Epithelial cell of prostate (primary cell): ENCODE data around the gene MDGA2.
"Not testable (repeated sequence)": the region's sequence is repeated elsewhere in the genome, so short reads cannot be mapped to it uniquely, and the experiment has no call there.

Experiments used
- DNase-seq: peaks from one replicate; pipeline ENCODE4 v3.0.0-alpha.2; 2011; ENCODE audit warnings: low read depth, low spot score
- H3K27ac ChIP-seq: fragments of 450-650 bp; 2 replicates; pipeline ENCODE4 v1.5.1; 2017; ENCODE audit warnings: mild to moderate bottlenecking

Gene MDGA2

DNA sequence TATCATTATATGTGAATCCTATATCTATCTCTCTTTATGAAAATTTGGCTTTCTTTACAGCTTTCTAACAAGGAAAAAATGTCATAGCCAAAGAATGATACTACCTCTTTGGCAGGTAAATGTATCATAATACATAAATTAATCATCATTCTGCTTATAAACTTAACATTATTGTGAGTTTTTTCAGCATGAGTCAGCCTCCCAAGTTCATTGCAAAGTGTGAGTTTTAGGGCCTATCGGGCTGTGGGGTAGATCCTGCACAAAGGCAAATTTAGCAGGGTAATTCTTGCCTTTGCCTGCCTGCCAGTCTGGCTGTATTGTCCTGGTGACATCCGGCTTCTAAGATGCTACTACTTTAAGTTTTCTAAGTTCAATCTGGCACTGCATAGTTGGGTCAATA is 412.6 kb downstream of the MDGA2 start:
- DNase-seq = no peak
- H3K27ac ChIP-seq = no peak overlapping the region

DNA sequence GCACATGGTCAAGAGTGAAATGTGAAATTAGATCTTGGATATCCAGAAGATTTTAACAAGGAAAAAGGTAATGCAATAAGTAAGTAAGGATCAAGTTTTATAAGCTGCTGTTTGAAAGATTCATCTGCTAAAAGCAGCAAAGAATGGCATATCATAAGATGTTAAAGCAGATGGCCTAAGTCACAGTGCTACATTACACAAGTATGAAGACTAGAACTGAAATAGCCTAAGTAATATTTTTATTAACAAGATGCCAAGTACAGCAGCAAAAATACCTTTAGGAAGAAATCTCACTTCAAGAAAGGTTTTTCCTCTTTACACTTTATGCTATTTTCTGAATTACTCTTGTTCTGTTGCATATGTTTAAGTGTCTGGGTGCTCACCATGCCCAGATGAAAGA is 414.1 kb downstream of the MDGA2 start:
- no peak for DNase-seq
- no peak overlapping the region for H3K27ac ChIP-seq

DNA sequence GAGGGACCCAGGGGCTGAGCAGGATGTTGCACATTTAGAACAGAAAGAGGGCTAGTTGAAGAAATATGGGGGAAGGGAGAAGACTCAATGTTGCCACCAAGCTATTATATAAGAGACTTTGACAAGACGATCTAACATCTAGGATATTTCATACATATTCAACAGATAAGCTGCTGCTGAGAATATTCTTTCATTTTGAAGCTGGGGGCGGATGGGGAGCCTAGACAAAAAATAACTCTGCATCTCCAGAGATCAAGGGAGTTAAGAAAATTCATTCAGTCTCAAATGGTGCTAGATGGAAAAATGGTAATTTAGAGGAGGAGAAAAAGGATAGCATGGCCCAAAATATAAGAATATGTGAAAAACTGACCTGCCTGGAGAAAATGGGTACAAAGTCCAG is 415.6 kb downstream of the MDGA2 start:
- no peak overlapping the region for H3K27ac ChIP-seq
- DNase-seq = no peak

DNA sequence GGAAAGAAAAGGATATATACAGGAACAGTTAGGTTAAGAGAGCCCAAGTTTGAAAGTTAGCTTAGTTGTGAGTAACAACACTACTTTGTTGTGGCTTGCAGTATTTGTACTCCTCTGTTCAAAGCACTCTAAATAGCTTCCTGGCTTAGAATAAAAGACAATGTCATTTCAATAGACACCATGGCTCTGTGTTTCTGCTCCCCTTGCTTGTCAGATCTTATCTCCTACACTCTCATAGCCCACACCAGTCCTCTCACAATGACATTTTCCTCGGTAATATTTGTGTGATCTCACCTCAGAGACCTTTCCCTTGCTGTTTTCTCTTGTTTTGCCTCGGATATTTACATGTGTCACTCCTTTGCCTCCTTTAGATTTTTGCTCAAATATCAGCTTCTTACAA is 418.4 kb downstream of the MDGA2 start:
- no peak for DNase-seq
- no peak overlapping the region for H3K27ac ChIP-seq

DNA sequence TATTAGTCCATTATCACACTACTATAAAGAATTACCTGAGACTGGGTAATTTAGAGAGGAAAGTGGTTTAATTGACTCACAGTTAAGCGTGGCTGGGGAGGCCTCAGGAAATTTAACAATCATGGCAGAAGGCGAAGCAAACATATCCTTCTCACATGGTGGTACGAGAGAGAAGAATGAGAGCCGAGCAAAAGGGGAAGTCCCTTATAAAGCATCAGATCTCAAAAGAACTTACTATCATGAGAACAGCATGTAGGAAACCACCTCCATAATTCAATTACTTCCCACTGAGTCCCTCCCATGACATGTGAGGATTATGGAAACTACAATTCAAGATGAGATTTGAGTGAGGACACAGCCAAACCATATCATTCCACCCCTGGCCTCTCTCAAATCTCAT is 422.6 kb downstream of the MDGA2 start:
- H3K27ac ChIP-seq = no peak overlapping the region
- DNase-seq = no peak

DNA sequence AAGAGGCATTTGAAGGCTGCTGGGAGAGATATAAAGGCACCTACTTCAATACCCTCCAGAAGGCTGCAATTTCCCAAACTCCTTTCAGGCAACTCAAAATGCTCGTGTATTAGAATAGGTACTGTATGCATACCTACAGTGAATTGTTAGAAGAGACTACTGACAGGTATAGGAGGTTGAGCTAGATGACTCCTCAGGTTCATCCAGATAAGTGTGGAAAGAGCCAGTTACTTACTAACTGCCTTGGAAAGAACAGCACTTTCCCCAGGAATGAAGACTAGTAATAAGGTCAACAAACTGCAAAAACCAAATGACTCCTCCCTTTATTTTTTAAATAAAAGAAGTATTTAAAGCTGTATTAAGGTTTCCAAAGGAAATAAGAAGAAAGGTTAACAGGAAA is 429.0 kb downstream of the MDGA2 start:
- no peak overlapping the region for H3K27ac ChIP-seq
- no peak for DNase-seq

DNA sequence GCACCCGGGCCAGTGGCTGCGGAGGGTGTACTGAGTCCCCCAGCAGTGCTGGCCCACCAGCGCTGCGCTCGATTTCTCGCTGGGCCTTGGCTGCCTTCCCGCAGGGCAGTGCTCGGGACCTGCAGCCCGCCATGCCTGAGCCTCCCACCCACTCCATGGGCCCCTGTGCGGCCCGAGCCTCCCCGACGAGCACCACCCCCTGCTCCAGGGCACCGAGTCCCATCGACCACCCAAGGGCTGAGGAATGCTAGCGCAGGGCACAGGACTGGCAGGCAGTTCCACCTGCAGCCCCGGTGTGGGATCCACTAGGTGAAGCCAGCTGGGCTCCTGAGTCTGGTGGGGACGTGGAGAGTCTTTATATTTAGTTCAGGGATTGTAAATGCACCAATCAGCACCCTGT is 432.8 kb downstream of the MDGA2 start:
- not testable (repeated sequence) for DNase-seq, H3K27ac ChIP-seq

DNA sequence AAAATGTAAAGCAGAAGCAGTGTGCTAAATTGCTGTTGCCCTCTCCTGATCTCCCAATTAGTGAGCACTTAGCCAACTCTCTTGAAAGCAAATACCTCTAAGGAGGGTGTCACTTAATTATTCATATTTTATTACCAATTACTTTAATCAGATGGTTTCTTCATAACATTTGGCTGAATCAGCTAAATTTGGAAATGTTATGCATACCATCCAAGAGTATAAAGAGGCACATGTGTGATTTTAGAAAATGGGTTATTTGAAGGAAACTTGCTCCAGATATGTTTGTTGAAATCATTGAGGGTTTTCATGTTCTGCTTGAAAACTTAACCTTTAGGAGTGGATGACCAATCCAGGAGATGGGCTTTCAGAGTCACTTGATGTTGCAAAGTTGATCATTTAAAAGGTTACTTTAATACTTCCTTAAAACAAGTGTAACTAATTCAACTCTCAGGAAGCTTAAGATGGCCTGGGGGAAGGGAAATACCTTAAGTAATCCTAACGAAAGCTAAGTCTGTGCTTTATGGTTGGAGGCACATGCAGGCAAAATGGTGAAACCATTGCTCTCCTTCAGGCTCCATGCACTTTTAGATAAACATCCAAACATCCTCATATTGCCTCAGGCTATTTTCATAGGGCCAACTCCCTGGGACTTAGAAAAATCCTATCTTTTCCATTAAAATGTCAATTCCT is 434.5 kb downstream of the MDGA2 start:
- H3K27ac ChIP-seq = no peak overlapping the region
- DNase-seq = no peak

DNA sequence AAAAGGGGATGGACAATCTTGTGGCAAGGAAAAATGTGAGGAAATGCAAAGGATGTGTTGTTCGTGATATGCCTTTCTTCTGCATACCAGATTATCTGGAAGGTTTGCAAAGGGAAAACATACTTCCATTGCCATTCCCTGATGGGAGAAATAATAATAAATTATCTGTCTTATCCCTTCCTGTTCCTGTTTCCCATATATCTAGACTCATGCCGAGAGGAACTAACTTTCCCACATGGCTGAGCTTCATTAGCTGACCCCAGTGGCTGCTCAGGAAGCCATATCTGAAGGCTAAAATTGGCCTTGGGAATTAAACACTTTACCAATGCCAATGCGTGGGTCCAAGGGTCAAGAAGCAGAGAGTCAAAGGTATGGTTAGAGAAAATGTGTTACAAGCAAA is 439.8 kb downstream of the MDGA2 start:
- H3K27ac ChIP-seq = no peak overlapping the region
- no peak for DNase-seq

DNA sequence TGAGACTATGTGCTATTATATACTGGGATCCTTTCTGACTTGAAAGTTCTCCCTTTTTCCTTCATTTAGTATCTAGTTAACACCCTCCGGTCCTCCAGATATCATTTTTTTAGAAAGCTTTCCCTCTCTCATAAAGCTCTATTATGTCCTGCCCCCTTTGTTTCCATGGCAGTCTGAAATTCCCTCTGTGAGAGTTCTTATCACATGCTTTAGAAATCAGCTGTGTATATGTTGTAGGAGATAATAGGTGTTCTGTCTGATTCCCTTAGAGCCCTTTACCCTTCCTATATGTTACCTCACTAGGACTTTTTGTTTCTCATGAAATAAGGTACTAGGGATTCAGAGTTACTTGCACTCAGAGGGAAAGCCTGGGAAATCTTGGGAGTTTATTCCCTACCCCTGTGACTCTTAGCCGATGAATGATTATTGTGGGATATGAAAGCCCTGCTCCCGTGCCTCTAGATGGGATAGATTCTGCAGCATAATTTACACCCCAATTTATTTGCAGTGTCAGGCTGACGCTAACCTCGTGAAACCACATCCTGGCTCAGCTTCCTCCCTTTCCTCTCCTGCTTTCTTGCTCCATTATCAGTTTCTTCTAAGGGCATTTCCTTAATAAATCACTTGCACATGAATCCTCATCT is 448.4 kb downstream of the MDGA2 start:
- no peak overlapping the region for H3K27ac ChIP-seq
- no peak for DNase-seq

DNA sequence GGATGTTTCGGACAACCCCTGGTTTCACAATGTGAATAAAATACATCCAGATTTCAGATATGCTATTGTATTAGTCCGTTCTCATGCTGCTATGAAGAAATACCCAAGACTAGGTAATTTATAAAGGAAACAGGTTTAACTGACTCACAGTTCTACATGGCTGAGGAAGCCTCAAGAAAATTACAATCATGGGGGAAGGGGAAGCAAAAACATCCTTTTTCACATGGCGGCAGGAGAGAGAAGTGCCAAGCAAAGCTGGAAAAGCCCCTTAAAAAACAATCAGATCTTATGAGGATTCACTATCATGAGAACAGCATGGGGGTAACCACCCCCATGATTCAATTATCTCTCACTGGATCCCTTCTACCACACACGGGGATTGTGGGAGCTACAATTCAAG is 451.7 kb downstream of the MDGA2 start:
- no peak for DNase-seq
- no peak overlapping the region for H3K27ac ChIP-seq

DNA sequence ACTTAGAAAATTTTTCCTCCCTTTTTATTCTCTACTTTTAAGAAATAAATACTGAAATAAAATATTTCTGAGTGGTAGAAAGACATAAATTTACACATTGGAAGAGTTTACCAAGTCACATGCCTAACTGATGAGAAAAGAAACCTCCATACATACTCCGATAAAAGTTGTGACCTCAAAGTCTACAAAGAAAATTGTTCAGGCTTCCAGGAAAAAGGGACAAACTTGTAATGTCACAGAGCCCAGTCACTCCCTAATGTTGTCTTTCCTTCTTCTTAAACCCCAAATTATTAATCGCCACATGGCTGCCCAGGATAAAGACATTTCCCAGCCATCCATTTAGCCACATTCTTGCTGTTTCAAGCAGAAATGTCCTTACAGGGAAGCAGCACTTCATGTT is 455.3 kb downstream of the MDGA2 start:
- DNase-seq = no peak
- H3K27ac ChIP-seq = no peak overlapping the region

DNA sequence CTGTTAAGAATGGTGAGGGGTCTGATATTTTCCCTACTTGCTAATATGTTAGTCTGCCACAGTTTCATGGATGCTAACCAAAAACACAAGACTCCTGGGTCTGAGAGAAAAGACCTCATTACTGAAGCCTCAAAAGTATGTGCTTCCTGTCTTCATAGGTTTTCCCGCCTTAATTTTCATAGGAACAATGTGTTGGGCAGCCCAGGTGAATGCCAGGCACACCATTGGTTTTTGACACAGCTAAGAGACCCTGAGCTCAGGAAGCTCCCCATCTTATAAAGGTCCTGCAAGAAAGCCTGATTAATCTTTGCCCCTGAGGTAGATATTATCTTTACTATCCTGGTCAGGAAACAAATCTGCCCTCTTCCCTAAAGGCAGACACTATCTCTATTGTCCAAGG is 464.1 kb downstream of the MDGA2 start:
- DNase-seq = no peak
- H3K27ac ChIP-seq = no peak overlapping the region

DNA sequence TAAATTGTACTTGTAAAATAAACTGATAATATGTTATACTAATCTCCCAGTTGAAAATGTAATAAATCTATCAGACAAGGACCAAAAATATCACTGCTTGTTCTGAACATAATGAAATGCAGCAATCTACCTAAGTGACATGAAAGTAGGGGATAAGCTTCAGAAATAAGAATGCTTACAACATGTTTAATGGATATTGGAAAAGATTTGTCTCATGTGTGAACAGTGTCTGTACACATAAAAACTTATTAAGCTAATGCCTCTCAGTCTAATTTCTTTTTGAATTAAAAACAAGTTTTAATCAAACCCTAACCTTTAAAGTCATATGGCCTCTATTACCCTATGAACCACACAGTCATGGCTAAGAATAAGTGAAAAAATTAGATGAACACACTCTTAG is 465.3 kb downstream of the MDGA2 start:
- no peak overlapping the region for H3K27ac ChIP-seq
- DNase-seq = no peak

DNA sequence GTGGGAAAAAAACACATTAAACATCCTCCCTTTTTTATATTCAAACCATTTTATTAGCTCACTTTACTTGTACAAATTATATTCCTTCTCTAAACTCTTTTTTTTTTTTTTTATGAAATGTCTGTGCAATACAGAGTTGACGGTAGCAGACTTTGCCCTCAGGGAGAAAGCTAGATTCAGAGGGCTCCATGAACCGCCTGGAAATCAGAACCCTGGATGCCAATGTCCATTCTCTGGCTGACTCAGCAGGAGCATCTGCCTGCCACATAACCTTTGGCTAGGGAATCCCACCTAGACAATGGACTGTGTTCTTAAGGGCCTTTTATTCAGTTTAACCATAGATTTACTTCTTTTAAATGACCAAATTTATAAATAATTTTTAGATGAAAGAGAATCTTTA is 467.0 kb downstream of the MDGA2 start:
- DNase-seq = no peak
- H3K27ac ChIP-seq = no peak overlapping the region

DNA sequence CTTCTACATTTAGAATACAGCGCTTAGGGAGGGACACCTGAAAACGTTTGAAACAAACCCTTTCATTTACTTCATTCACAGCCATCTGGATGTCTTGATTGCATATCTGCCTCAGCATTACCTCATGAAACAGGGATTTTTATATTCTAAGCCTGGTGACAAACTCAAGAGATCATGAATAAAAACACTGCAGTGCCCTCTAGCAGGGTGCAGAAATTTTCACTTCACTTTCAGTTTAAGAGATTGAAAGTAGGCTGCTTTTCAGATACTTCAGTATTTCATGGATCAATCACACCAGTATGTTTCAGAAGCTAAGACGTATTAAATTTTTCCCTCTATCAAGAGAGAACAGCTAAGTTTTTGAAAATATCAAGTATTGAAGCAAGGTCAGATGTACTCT is 467.8 kb downstream of the MDGA2 start:
- no peak overlapping the region for H3K27ac ChIP-seq
- no peak for DNase-seq

DNA sequence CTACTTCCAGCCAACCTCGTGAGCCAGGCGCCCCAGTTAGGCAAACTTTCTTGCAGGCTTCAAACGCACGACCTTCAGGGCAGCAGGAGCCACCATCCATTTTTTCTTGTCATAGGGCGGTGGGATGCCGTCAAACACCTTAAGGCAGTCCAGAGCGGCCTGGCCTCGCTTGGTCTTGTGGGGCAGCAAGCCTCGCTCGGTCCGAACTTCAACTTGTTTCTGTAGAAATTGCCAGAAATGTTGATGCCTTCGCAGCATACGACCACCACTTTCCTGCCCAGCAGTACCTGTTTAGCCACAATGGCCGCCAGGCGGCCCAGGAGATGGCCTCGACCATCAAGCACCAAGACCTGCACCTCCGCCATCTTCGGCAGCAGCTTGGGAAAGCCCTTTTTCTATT is 474.7 kb downstream of the MDGA2 start:
- DNase-seq = no peak
- H3K27ac ChIP-seq = no peak overlapping the region

DNA sequence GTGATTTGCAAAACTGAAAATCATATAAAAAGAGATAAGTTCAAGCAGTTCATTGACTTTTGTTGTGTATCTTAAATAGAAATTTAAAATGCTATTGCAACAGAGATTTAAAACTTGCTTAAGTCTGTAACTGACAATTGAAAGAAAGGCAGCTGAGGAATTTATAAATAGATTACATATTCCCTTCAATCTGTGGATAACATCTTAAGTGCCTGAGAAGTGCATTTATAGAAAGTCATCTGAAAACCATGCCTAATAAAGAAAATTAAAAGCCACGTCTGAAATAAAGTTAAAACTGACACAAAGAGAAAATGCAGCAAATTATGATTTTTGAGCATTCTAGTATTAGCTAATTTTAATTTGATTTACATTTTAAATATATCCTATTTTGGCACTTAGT is 479.8 kb downstream of the MDGA2 start:
- no peak for DNase-seq
- no peak overlapping the region for H3K27ac ChIP-seq

DNA sequence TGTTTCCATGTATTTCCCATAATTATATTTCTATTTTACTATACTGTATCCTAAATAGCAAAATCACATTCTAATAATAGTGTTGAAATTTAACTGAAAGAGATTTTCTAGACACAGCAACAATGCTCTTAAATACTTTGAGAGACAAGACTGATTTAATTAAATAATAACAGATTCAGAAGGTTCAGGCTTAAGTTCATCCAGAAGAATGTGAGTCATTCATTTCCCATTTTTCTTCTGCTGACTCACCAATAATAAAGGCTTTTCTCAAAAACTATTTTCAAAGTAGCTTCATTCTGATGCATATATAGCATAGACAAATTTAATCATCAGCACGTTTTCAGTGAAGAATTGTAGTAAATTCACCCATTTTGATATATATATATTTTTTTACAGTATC is 481.4 kb downstream of the MDGA2 start:
- H3K27ac ChIP-seq = no peak overlapping the region
- DNase-seq = no peak

DNA sequence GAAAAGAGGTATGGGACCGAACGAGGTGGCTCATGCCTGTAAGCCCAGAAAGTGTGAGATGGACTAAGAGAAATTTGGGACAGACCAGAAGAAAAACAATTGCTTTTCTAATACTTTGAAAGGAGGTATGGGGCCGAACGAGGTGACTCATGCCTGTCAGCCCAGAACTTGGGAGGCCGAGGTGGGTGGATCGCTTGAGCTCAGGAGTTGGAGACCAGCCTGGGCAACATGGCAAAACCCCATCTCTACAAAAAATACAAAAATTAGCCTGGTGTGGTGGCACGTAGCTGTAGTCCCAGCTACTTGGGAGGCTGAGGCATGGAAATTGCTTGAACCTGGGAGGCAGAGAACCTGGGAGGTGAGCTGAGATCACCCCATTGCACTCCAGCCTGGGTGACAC is 483.2 kb downstream of the MDGA2 start:
- DNase-seq, H3K27ac ChIP-seq: not testable (repeated sequence)

DNA sequence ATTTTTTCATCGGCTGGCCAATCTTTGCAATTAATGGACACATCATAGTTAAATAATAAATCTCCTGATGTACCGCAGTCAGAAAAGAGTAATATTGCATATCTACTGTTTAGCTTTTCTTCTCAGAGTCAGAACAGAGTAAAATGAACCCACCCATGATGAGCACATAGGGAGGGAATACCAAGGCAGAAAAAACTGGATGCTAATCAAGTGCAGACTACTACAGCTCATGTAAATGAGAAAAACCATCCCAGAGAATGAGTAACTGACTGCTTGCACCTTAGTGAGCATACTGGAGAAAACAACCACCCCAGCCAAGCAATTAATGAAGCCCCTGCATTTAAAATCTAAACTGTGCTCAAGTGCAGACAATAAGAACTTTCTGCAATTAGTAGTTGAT is 483.7 kb downstream of the MDGA2 start:
- no peak overlapping the region for H3K27ac ChIP-seq
- DNase-seq = no peak

DNA sequence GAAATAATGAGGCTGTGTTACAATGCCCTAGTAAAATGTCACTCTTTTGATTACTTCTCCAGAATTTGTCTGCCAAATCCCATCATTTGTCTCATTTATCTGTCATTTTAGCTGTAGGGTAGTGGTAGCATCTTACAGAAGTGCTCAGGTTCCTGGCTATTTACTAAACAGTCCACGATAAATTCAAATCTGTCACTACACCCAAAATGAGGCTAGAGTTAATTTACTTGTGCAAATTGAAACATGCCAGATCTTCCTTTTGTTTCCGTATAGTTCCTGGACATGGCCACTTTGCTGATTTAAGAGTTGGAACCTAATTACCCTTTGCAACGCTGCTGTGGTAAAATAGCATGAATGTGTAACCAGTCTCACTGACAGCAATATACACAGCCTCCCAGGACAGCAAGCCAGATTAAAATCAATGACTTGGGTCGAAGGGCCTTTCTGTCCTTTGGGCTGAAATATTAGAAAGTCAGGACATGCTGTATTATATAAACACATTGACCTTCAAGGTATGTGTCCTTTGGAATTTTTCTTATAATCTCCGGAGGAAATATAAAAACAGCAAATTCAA is 485.4 kb downstream of the MDGA2 start:
- H3K27ac ChIP-seq = no peak overlapping the region
- no peak for DNase-seq
